ENCODE results near the gene TMC5.
A peak's percentile ranks its signal among the peaks of the same experiment; 100 is the strongest.

TMC5 gene

DNA sequence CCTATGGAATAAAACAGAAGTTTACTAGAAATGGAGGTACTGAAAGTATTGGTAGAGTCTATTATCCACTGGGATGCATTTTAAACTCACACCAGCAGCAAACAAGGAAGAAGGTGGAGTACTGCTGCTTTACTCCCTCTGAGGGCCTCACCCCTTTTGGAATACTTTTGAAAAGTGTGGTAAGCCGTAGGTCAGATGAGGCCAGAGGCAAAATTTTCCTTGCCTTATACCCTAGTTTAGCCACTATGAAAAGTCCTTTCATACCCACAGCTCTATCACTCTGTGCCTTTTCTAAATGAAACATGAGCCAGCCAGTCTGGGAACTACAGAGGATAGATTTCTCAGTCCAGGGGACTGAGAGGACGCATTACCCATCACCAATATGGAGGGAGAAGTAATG lies 90.2 kb downstream of the TMC5 start:
- DNase-seq (ENCODE audit: low read depth): no peak

DNA sequence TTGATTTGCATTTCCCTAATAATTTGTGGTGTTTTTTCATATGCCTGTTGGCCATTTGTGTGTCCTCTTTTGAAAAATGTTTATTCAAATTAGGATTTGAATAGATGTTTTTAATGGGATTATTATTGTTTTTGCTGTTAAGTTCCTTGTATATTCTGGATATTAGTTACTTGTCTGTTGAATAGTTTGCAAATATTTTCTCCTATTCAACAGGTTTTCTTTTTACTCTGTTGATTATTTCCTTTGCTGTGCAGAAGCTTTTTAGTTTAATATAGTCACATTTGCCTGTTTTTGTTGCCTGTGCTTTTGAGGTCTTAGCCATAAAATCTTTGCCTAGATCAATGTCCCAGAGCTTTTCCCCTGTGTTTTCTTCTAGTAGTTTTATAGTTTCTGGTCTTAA lies 94.6 kb downstream of the TMC5 start:
- DNase-seq (ENCODE audit: low read depth): no peak

DNA sequence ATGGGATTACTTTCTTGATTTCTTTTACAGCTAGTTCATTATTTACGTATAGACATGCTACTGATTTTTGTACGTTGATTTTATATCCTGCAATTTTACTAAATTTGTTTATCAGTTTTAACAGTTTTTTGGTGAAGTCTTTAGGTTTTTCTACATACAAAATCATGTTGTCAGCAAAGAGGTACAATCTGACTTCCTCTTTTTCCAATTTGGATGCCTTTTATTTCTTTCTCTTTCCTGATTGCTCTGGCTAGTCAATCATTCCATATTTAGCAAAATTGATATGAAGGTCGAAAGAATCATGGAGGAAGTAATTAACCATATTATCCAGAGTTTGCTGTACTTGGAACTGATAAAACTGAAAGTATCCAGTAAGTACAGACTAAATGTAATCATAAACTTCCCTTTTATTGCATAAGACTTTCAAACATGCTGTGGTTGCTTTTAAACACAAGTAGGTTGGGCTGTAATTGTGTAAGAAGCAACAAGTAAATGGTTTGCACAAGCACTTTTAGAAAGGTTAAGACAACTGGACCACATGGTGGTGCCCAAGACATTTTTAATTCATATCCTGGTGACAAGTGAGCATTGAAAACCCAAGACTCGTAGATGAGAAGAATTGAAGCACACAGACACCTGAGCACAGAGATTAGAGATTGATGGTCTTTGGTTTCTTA lies 95.8 kb downstream of the TMC5 start:
- DNase-seq (ENCODE audit: low read depth): no peak

DNA sequence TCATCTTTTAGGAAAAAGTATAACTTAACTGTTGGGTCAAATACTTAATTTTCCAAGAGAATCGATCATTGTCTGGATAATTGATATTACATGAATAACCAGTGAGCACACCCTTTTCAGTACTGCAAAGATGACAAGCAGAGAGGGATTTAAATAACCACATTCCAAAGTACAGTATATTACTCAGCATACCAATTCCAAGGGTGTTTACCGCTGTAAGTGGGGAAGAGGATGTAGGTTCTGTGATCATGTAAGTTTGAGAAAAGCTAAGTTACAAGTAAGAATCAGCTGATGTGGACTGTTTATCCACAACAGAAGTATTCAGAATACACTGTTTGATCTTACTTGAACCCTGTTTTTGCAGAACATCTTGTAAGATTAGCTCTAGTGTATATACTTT lies 98.1 kb downstream of the TMC5 start:
- DNase-seq (ENCODE audit: low read depth): no peak

DNA sequence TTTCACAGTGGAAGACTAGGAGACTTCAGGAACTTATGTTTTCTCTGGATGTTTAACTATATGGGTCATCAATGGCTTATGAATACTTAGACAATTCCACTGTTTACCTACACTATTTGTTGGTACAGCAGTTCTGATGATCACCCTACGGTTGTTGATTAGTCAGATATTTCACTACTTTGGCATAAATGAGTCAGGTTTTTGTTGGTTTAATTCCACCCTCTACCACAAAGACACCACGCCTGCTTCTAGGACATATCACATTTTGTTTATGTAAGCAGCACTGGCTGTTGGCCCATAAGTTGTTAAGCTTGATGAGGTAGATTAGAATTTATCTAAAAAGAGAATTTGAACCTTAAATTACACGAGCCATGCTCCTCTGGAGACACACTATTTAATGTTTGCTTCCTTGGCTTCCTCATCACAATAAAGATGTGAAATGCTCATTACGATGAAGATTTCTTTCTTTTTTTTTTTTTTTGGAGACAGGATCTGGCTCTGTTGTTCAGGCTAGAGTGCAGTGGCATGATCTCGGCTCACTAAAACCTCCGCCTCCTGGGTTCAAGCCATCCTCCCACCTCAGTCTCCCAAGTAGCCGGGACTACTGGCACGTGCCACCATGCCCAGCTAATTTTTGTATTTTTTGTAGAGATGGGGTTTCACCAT lies 99.9 kb downstream of the TMC5 start:
- no peak for DNase-seq (ENCODE audit: low read depth)

DNA sequence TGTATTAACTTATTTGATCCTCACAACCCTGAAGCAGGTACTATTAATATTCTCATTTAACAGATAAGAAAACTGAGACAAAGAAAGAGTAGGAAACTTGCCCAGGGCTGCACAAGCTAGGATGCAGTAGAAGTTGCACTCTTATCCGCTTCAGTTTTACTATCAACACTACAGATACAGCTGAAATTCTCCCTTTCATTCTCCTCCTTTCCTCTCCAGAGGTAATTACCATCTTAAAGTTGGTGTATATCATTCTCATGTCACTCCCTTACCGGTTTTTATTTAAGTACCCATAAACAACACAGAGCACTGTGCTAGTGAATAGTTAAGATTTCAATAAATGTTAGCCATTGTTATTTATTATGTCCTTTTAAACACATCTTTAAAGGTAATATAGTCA lies 100.7 kb downstream of the TMC5 start:
- DNase-seq (ENCODE audit: low read depth): no peak

DNA sequence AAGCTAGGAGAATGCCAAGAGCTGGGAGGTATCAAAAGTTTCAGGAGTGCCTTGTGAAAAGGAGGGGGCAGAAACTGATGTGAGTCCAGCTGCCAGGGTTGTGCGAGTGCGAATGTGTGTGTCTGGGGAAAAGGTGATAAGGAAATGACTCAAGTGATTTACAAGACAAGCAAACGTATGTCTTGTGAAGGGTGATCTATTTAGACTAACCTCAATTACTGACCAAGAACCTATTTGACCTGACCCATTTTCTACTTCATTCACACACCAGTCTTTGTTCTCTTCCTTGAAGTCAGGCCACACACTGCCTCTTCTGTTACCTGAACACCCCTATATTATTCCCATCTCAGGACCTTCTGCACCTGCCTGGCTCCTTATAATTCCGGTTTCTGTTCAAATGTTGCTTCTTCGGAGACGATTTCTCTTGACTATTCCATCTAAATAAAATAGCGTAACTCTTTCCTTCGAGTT lies 103.2 kb downstream of the TMC5 start:
- DNase-seq (ENCODE audit: low read depth): no peak

DNA sequence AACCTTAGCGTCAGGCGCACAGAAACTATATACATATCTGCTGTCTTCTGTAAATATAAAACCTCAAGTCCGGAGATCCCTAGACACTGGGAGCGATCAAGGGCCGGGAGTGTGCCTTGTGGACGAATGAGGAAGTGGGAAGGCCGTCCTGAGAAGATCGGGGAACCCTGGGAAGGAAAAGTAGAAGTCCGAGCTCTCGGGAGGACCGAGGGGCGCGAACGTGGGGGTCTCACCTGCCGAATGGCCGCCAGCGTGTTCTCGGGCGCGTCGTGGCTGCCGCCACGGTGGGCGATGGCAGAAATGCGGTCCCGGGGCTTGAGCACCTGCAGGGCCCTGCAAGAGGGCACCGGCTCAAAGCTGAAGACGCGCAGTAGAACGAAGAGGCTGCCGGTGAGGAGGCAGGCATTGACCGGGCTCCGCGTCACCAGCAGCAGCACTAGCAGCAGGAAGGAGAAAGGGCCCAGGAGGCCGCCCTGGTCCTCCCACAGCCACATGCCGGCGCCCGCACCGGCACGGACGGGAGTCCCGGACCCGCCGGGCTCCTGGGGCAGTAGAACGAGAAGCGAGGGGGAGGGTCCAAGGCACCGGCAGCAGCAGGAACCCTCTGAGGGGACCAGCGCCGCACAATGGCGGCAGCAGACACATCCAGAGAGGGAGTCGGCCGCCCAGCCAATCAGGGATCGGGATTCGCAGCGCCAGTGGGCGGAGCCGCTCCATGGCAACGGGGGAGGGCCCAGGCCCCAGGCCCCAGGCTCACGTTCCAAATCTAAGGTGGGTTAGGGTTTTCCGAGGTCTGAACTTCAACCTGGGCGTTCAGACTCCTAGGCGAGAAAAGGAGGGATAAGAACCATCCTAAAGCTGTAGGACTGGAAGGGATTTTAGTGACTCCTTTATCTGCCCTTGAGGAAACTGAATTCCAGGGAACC lies 104.1 kb downstream of the TMC5 start, which contains the start of gene GDE1:
Gene GDE1, minus strand, starts transcription at position 628 of the 926 bp plus-strand sequence. Its CDS starts 134 bp downstream, at position 494.
- no peak for DNase-seq (ENCODE audit: low read depth)

DNA sequence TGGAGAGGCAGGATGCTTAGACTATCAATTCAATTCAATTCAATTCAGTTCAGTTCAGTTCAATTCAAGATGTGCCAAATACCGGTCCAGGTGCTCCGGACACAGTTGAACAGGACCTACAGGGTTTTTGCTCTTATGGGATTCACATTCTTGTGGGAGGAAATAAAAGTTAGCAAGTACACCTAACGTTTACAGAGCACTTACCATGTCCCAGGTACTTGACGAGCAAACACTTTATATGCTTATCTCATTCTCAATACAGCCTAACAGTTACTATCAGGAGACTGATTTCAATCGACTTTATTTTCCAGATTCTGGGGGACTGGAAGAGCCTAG lies 104.7 kb downstream of the TMC5 start:
- DNase-seq (ENCODE audit: low read depth): no peak

DNA sequence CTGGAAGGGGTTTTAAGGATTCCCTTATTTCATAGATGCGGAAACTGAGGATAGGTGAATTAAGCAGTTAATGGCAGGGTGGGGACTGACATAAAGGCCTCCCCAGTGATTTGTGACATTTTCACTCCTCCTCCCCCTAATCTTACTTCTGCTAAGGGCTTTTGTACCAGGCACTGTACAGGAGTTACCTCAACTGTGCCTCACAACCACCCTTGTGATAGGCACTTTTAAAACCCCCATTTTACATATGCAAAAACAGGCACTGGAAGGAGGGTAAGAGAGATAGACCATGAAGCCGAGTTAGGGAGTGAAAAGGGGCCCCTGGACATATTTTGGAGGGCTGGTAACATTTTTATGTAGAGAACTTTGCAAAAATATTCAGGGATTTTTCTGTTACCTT lies 105.1 kb downstream of the TMC5 start:
- no peak for DNase-seq (ENCODE audit: low read depth)

DNA sequence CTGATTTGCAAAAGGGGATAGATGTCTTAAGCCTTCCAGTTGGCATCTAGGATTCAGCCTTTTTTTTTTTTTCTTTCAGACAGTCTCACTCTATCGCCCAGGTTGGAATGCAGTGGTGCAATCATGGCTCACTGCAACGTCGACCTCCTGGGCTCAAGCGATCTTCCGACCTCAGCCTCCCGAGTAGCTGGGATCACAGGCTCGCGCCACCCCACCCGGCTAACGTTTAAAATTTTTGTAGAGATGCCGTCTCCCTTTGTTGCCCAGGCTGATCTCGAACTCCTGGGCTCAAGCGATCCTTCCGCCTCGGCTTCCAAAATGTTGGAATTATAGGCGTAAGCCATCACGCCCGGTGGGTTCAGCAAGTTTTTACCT lies 105.5 kb downstream of the TMC5 start:
- no peak for DNase-seq (ENCODE audit: low read depth)

DNA sequence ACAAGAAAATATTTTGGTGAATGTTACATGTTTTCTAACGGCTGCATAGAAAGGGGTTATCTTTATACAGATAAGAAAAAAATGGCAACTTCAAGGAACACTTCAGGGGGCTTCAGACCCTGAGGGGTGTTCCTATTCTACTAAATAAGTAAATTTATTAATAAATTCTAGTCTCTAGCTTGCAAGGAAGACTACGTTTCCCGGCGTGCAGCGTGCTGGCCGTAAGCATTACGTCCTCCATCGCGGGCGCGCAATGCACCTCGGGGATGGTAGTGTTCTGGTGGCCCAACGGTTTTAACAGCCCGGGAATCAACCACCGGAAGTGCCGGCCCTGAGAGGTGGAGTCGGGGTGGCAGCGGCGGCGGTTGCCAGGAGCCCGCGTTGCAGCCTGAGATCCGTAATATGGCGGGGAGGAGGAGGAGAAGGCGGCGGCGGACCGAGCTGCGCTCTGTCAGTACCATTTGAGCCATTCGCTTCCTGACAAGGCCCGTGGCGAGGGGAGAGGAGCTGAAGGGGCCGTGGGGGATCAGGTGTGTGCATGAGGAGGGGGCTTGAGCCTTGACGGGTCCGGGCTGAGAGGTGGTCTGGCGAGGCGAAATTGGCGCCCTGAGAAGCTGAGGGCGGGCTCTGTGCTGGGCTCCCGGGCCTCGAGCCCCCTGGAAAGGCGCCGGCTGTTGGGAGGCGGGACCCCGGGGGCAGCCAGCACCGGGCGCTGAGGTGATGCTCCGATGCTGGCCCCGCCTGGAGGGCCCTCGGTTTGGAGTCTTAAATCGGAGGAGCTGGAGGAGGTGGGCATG lies 106.1 kb downstream of the TMC5 start, which contains the start of gene CCP110:
Gene CCP110, plus strand, starts transcription at position 384 of the 797 bp plus-strand sequence. CDS start 3,940 bp downstream, outside the sequence.
- peak; percentile 78 for DNase-seq (ENCODE audit: low read depth)

DNA sequence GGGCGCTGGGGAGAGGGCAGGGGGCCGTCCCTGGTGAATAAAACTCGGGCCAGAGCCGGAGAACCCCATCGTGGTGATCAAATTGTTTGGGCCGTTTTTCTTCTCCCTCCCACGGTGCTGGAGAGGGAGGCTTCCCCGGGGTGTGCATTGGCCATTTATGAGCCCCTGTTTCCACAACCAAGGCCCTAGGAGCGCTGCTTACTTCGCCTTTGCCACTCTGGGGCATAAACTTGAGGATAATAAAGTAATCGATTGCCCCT lies 106.6 kb downstream of the TMC5 start:
- DNase-seq (ENCODE audit: low read depth): no peak

DNA sequence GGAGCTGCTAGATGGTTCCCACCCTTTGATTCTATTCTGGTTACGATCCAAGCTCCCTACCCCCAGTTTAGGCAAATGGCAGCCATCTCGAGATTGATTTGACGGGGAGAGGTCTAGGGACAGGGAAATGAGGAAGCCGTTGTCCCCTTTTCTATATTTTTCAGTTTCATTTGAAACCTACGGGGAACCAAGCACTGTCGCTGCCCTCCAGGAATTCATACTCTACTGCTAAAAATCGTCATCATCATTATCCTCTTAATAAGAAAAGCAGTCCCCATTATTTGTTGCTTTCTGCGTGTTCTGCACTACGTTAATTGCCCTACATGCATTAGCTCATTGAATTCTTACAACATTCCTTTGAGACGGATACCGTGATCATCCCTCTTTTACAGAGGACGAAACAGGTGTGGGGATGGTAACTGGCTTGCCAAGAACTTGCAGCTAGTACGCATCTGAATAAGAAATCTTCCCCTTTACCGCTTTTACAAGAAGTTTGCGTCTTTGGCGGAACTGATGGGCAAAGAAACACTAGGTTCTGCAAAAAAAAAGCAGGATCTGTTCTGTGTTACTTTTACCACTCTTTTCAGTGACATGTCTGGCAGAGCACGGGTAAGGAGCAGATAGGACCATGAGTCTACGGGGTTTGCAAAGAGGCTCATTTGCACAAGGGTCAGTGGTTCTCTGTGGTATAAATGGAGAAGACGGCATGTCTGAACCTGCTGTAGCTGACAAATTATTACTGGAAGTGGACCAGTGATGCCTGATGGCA lies 107.1 kb downstream of the TMC5 start:
- no peak for DNase-seq (ENCODE audit: low read depth)

DNA sequence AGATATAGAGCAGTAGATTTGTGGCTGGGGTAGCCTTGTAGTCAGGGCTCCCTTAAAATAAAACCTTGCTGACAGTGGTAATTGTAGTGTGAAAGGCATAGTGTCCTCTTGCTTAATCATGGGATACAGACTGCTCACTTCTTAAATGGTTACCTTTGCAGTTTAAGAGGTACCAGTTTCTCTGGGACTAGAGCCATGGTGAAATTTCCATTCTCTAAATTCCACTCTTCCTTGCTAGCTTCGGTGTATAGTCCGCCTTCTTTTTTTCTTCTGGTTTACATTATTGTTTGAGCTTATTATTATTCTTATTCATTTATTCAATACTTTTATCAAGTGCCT lies 107.7 kb downstream of the TMC5 start:
- no peak for DNase-seq (ENCODE audit: low read depth)

DNA sequence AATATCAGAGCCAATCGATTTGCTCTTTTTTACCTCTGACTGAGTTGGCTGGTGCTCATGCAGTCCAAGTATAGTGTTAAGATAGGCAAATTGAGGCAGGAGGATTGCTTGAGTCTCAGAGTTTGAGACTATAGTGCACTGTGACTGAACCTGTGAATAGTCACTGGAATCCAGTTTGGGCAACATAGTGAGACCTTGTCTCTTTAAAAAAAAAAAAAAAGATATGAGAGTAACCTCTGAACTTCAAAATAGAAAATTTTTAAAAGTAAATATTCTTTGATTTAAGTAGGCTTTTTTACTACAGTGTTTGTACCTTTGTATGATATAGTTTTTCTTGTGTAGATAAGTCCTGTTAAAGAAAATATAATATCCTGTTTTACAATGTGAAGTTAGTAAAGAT lies 109.5 kb downstream of the TMC5 start:
- no peak for DNase-seq (ENCODE audit: low read depth)

DNA sequence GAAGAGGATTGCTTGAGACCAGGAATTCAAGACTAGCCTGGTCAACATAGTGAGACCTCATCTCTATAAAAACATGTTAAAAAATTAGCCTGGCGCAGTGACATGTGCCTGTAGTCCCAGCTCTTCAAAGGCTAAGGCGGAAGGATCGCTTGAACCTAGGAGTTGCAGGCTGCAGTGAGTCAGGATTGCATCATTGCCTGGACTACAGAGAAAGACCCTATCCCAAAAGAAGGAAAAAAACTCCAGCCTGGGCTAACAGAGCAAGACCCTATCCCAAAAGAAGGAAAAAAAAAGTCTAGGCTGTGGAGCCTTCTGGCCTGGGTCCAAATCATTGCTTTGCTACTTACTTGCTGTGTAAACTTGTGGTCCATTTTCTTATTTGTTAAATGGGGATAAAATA lies 111.0 kb downstream of the TMC5 start:
- DNase-seq (ENCODE audit: low read depth): no peak

DNA sequence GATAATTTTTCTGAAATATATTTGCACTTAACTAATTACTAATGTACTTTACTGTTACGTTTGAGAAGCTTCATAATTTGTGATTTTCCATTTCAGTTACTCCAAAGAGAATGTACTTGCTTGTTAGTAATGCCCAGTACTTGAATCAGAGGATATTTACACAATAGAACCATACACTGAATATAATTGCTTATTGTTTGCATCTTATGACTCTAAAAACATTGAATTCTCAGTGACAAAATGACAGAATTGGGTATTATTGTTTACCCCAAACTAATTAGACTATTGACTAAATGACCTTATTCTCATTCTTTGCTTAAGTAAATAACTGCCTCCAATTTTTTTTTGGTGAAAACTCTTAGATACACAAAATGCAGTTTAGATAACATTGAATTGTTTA lies 114.9 kb downstream of the TMC5 start:
- no peak for DNase-seq (ENCODE audit: low read depth)

DNA sequence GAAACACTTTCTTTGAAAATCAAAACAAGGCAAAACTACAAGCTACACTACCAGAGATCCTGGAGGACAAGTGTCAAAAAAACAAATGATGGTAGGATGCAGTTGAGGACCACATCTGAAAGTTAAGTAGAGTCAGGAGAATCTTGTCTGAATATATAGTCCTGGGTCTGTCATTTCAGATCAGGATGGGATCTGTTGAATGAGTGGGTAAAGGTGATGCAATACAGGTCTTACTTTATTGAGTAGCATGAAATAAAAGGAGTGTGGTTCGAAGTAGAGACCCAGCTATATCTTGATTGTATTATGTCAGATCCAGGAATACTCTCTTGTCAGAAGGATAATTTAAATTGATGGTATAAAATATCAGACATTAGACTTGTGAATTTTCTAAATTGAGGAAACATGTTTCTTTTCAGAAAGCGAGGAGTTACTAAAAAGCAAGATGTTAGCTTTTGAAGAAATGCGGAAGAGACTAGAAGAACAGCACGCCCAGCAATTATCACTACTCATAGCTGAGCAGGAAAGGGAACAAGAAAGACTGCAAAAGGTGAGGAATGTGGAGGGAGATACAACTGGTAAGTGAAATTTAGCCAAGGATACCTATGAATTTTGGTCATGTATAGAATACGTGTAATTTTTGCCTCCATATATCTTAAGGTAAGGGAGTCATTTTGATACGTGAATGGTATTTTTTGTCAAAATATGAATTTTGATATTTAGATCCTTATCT lies 122.7 kb downstream of the TMC5 start:
- no peak for DNase-seq (ENCODE audit: low read depth)

DNA sequence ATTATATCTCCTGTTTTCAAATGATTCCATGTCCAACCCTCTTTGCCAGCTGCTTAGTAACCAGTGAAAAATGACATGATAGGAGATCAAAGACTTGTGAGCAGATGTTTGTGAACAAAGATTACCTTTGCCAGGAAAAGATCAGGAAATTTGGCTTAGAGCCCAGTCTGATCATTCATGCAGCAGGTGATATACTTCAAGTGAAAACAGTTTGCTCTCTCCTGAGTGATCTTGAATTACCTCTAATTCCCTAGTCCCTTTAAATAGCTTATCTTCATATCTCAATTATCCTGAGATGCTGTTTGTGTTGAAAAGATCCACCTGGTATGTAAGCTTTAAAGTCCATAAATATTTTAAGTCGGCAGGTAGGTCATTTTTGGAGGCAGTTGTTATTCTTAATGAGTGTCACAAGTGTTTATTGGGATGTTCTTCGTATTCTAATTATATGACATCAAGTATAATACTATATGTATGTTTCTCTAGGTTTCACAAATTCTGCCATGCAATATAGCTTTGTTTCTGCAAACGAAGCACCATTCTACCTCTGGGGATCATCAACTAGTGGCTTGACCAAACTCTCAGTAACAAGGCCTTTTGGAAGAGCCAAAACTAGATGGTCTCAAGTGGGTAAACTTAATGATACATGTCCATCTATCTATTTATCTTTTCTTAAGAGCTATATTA lies 124.6 kb downstream of the TMC5 start:
- DNase-seq (ENCODE audit: low read depth): no peak
